ENCODE results near the gene STAT4. TPM values are rescaled to one million over a fixed set of nuclear protein-coding genes. Genes with fewer than 3 reads are reported as not detected.

Gene STAT4
- total and polyA plus RNA-seq, 11 donors = 0.32 to 21.5 (median 1.9) TPM

DNA sequence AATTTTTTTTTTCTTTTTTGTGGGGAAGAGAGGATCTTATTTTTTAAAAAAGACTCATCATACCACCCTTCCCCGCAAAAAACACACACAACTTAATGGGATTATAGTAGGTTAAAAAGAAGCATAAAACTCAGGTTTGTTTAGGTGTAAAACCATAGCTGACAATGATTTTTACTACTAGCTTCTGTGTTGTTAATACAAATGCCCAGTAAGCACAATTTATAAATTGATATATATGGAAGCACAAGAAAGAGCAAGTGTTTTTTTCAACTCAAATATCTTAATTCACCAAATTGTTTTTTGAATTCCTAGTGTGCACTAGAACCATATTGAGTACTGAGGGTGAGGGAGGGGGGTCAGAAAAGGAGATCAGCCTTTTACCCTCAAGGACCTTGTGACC, 7.0 kb downstream of the STAT4 start:
- WGBS, 4 donors = 93 to 98% (median 95%) methylated on average over 1 of the region's 1 CpG
- DNase-seq = no peak
- Histone ChIP-seq H3K27ac (no peak overlapping the region), H3K9me3 (peaks cover 0 to 10% (median 0%) of the 10 kb centered on the region in 12 donors), H3K27me3 (no peaks in the 10 kb centered on the region), H3K4me3 (no peak overlapping the region), H3K36me3 (peaks cover 0 to 11% (median 0%) of the 10 kb centered on the region in 9 donors), H3K4me1 (no peaks in the 10 kb centered on the region)
- no peak for ATAC-seq
- TF ChIP-seq POLR2A (IDR thresholded peaks at IDR 0.05) = no peak
- TF ChIP-seq, protein P1, sequence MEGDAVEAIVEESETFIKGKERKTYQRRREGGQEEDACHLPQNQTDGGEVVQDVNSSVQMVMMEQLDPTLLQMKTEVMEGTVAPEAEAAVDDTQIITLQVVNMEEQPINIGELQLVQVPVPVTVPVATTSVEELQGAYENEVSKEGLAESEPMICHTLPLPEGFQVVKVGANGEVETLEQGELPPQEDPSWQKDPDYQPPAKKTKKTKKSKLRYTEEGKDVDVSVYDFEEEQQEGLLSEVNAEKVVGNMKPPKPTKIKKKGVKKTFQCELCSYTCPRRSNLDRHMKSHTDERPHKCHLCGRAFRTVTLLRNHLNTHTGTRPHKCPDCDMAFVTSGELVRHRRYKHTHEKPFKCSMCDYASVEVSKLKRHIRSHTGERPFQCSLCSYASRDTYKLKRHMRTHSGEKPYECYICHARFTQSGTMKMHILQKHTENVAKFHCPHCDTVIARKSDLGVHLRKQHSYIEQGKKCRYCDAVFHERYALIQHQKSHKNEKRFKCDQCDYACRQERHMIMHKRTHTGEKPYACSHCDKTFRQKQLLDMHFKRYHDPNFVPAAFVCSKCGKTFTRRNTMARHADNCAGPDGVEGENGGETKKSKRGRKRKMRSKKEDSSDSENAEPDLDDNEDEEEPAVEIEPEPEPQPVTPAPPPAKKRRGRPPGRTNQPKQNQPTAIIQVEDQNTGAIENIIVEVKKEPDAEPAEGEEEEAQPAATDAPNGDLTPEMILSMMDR (IDR thresholded peaks at IDR 0.05) = no peak
- intact Hi-C loops (cut with DNase I) = no loop called here

DNA sequence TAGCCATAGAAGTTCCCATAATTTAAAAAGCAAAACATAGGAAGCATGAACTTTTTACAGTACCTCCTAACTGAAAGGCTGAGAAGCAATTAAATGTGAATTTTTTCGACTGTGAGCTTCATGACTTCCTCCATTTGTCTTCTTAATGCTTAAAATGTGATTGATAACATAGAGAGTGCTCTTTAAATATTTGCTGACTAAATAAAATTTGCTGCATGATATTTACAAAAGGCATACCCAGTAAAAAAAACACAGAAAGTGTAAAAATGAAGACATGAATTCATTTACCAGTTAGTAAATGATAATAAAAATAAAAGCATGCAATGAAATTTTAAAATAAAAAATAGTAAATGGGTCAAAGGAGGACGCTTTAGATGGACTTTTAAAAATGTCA, 21.9 kb downstream of the STAT4 start:
- no peak for TF ChIP-seq POLR2A (IDR thresholded peaks at IDR 0.05)
- TF ChIP-seq, protein P1 (IDR thresholded peaks at IDR 0.05) = no peak
- Histone ChIP-seq H3K9me3 (no peaks in the 10 kb centered on the region), H3K4me1 (no peaks in the 10 kb centered on the region), H3K27me3 (no peaks in the 10 kb centered on the region), H3K4me3 (no peak overlapping the region), H3K27ac (peak overlapping the region in 1 of 12 donors; percentile 9), H3K36me3 (no peaks in the 10 kb centered on the region)
- intact Hi-C loops (cut with DNase I) = no loop called here
- ATAC-seq (no peak), DNase-seq (no peak)
- WGBS, 4 donors = 76 to 81% (median 79%) methylated on average over 2 of the region's 2 CpGs

DNA sequence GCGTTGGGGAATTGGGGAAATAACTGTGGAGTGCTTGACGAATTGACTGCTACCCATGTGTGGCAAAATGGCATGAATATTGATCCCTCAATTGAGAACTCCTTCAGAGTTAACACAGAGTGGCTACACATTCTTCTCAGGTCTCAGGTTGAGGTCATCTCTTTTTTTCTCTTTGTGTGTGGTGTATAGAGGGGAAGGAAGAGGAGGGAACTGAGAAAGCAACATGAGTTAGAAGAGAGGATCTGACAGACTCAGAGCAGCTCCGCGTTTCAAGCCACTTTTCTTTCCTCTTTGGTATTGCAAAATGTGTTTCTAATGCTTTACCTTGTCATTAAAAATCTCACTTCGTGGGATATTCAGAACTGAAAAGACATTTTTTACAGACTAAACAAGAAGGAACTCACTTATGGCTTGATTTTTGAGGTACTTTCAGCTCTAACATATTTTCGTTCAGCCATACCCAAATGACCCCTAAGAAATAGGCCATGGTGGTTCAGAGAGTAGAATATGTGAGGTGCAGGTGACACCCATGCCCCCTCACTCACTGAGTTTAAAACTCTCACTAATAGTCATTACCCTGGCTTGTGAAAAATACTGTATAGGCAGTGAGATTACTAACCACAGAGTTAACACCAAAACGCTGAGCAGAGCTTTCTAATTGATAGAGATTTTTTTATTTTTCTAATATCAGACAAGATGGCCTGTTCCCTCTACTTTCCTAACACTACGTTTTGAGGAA, 22.5 kb downstream of the STAT4 start:
- H3K27me3 ChIP-seq = no peaks in the 10 kb centered on the region
- H3K9me3 ChIP-seq = no peaks in the 10 kb centered on the region
- no peak overlapping the region for H3K4me3 ChIP-seq
- no peaks in the 10 kb centered on the region for H3K4me1 ChIP-seq
- H3K36me3 ChIP-seq = no peaks in the 10 kb centered on the region
- H3K27ac ChIP-seq = peak overlapping the region in 1 of 12 donors; percentile 9
- WGBS, 4 donors = 72 to 82% (median 76%) methylated on average over 8 of the region's 8 CpGs
- intact Hi-C loops (cut with DNase I) = no loop called here
- ATAC-seq (no peak), DNase-seq (no peak)
- TF ChIP-seq POLR2A (IDR thresholded peaks at IDR 0.05) = no peak
- TF ChIP-seq, protein P1 (IDR thresholded peaks at IDR 0.05) = no peak

DNA sequence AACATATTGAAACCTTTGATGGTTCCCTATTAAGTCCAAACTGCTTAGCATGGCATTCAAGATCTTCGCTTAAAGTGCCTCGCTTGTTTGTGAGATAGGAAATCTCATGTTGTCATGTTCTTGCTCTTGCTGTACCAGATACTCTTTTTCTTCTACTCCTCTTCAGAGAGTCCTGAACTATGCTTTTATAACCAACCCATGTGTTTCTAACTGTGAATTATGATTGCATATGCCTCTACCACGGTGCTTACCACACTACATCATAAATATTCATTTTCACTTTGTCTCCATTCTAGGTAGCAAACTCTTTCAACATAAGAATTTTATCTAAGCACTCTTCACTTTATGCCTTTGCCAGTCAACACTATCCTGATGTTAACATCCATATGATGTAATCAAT, 23.6 kb downstream of the STAT4 start:
- Histone ChIP-seq H3K4me3 (no peak overlapping the region), H3K27ac (peak overlapping the region in 1 of 12 donors; percentile 9), H3K4me1 (no peaks in the 10 kb centered on the region), H3K36me3 (no peaks in the 10 kb centered on the region), H3K27me3 (no peaks in the 10 kb centered on the region), H3K9me3 (no peaks in the 10 kb centered on the region)
- DNase-seq = no peak
- intact Hi-C loops (cut with DNase I) = no loop called here
- WGBS, 4 donors = 94 to 96% (median 95%) methylated on average over 3 of the region's 3 CpGs
- TF ChIP-seq, protein P1 (IDR thresholded peaks at IDR 0.05) = no peak
- TF ChIP-seq POLR2A (IDR thresholded peaks at IDR 0.05) = no peak
- no peak for ATAC-seq

All from heart left ventricle (tissue), 16 donors.